Epidermal melanocyte (primary cell): ENCODE results near the gene SH3RF1.

Experiments used
- DNase-seq: peaks from one replicate; pipeline ENCODE4 v3.0.0; 2011; ENCODE audit warnings: low spot score; ENCODE audit not compliant: insufficient read length

The SH3RF1 gene

GRCh38 chr4:169252339-169253112 is 18.2 kb downstream of the SH3RF1 start:
- DNase-seq: no peak

GRCh38 chr4:169251291-169252235 is 19.2 kb downstream of the SH3RF1 start:
- DNase-seq: no peak

GRCh38 chr4:169250796-169251195 is 20.0 kb downstream of the SH3RF1 start:
- DNase-seq: no peak

DNA sequence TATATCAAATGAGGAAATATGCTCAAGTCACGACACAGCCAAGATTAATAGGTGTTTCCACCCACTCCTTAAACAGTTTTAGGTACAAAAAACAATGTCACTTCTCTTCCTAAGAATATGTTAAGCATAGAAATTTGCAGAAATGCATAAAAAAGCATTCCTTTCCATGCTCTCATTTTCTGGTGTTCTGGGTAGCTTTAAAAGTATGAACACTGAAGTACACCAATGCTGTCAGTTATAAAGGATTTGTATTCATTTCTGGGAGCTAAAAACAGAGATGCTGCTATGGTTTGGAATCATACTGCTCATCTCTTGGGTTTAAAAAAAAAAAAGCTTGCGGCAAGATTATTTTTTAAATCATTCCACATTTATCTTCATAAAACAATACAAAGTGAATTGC is 20.8 kb downstream of the SH3RF1 start:
- DNase-seq: no peak

- DNase-seq: no peak
Observed at GRCh38 chr4:169249214-169249973, 21.4 kb downstream of the SH3RF1 start.

DNA sequence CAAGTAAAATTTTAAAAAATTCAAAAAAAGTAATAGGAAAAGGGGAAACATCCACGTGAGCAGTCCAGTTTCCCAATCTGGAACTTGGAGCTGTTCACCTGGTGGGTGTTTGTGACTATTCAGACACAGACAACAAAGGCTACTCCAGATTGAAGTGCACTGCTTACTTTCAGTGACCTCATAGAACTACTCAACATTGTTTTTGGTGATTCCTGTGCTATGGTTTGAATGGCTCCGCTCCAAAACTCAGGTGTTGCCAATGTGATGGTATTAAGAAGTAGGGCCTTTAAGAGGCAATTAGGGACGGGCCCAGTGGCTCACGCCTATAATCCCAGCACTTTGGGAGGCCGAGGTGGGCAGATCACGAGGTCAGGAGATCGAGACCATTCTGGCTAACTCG is 22.1 kb downstream of the SH3RF1 start:
- no peak for DNase-seq

GRCh38 chr4:169246957-169247396 is 23.8 kb downstream of the SH3RF1 start:
- DNase-seq: no peak

DNA sequence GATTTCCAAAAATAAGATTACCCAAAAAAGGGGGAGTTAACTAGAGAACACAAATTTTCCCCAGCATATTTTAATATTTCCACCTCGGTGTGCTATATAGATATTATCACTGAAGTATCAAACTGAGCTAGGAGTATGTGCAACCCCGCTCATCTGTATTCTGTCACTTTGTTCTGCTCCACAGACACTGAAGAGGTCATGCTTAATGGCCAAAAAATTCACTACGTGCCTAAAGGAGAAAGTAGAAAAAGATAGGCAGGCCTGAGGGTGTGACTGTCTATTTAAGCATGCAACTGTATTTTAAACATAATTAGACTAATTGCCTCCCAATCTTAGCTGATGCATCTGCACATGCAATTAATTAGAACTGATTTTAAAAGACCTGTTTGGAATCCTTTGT is 24.5 kb downstream of the SH3RF1 start:
- DNase-seq: no peak

DNA sequence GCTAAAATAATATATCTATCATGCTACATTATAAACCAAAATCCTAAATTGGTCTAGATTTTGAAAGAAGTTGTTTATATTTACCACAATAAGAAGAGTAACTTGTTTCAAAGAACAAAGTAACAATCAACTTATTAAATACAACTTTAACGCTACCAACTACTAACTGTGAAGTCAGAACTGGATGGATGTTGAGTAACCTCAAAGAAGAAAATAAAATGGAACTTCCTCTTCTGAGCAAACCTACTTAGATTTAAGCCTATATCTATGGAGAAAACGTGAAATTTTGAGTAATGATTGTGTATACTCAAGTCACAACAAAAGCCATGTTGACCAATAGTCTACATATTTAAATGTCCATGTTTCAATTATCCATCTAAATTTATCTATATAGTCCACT is 25.7 kb downstream of the SH3RF1 start:
- no peak for DNase-seq

DNA sequence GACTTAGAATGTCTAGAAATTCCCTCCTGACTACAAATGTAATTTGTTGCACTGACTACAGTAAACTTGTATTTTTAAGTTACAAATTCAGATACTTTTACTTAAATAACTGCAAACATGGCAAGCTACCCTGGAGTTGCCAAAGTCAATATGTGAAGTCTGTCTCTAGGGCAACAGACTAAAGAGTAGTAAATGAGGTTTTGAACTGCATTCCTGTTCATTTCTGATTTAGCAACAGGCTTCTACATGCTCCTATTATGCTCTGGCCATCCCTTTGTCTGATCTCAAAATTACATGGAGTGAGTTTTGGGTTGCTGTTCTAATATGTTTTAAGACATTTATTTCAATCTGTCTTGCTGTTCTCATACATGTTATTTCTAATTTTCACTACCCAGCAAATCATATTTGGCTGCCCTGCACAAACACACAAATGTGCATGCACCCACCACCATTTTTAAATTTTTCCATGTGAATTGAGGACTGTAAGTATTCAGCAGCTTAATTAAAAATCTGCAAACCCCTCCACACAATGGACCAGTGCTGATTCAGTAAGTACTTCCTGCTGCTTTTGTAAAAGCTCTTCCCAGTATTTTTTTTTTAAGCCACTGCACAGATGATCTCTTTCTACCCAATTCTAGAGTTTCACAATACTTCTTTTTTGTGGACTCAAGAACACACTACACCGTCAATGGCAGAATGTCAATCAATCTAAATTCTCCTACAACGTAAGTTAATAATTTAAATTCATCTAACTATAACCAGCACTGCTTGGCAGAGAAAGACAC is 26.7 kb downstream of the SH3RF1 start:
- DNase-seq: no peak

- no peak for DNase-seq
Observed at GRCh38 chr4:169241464-169241863, 29.3 kb downstream of the SH3RF1 start.

DNA sequence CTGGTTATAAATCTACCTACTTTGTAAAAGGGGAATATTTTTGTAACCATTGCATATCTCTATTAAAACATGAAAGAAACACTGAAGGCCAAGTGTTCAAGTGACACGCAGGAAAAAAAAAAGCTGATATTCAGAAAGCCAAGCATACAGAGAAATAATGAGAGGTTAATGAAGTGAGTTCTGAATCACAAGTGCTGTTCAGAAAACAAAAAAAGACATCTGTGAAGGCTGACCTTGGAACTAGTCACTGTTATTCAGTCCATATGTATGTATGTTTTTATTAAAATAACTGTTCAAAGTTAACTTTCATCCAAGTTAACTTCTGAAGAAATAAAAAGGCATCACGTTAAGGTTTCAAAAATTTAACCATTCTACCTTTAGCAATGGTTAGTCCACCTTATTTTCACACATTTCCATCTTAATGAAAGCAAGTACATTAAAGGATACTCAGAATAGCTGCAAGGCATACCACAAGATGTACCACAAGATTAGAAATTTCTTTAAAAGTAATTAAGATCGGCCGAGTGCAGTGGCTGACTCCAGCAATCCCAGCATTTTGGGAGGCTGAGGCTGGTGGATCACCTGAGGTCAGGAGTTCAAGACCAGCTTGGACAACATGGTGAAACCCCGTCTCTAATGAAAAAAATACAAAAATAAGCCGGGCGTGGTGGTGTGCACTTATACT is 31.4 kb downstream of the SH3RF1 start:
- DNase-seq: no peak

DNA sequence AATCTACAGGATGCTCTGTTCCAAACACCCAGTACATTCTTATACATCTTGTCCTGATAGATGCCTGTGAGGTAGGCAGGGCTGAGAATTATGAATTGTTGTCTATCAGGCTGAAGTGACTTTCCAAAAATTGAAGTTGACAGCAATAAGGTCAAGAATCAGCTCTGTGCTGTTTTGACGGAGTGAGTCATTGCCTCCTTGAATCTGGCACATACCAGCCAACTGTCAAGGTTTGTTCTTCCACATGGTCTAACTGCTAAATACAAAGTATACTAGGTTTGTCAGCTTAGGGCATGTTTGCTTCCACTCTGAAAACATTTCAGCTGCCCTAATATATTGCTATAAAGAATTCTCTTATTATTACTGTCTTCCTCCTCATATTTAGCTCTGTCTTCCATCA is 32.3 kb downstream of the SH3RF1 start:
- no peak for DNase-seq

DNA sequence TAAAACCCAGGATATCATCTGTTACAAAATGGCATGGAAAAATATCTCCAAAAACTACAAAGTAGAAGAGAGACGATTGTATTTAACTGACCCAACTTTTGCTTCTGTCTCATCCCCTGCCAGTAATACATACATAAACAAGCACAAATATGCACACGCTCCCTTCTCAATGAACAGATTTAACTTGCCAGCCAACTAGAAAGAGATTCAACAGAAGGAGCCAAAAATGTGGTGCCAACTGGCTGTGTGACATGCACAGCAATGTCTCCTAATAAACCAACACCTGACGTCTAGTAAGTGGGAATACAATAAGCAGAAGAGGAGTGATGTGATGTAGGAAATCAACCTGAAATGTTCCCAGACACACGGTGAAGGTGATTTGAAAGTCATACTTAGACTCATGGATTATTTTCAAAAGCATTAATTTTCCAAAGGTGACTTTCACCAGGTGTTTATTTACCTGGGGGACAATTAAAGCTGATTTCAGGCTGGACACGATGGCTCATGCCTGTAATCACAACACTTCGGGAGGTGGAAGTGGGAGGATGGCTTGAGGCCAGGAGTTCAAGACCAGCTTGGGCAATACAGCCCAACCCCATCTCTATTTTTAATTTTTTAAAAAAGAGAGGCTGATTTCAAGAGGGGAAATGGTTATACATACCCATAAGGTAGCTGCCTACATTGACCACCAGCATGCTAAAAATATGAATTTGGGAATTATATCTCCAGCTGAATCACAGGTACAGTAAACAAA is 33.7 kb downstream of the SH3RF1 start:
- no peak for DNase-seq

DNA sequence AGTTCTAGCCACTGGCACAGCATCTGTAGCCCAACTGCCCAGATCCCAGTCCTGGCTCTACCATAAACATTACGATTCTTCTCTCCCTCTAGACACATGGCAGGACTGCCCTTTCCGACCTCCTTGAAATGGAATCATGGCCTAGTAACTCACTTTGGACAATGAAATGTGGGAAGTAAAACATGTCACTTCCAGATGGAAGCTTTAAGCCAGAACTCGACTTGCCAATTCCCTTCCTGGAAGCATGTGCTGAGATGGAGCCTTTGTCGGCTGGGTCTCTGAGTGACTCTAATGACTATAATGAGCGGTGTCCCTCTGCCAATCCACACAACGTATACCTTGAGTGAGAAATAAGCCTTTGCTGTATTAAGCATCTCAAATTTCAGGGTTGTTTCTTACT is 34.7 kb downstream of the SH3RF1 start:
- DNase-seq: no peak

- no peak for DNase-seq
Observed at GRCh38 chr4:169234137-169234855, 36.5 kb downstream of the SH3RF1 start.

GRCh38 chr4:169233691-169234090 is 37.1 kb downstream of the SH3RF1 start:
- DNase-seq: no peak

DNA sequence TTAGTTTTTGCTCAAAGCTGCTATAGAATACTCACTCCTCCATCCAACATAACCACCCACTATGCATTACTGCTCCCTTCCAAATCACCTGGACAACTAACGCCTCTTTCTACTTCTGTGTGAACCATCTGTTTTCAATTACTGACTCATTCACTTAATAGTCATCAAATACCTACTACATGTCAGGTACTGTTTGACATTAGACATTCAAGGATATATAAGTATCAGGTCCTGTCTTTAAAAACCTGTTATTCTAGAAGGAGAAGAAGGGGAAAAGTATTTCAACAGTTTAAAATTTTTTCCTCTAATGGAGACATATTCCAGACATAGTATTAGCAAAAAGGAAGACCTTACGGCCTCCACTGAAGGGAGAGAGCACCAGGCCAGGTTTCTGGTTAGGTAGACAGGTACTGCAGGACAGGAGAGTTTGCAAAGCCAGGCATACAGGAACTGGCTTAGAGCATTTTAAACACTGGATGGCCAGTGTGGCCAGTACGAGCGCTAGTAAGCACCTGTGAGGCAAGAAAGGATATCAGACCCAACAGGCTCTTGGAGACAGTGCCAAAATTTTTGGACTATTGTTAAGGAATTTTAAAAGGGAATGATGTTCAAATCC is 39.0 kb downstream of the SH3RF1 start:
- DNase-seq: no peak
